ENCODE measurements around the gene MYO5C. TPM values are rescaled to one million over a fixed set of nuclear protein-coding genes. Genes with fewer than 3 reads are reported as not detected.
A peak's percentile ranks its signal among the peaks of the same experiment; 100 is the strongest.

Gene MYO5C
- total and polyA plus RNA-seq, 4 experiments from 2014 or later = 0.19 to 0.29 (median 0.29) TPM; not detected in 1

- peaks cover 56 to 67% of the 10 kb centered on the region in 2 donors for H3K36me3 Mint-ChIP-seq
- no peak overlapping the region for H3K27ac Mint-ChIP-seq
- Histone ChIP-seq H3K36me3 (ENCODE audit: insufficient read depth, low read length) (peaks cover 21% of the 10 kb centered on the region), H3K4me1 (ENCODE audit: insufficient read depth, low read length) (peaks cover 7% of the 10 kb centered on the region), H3K27ac (ENCODE audit: low read depth, low read length) (no peak overlapping the region), H3K9me3 (ENCODE audit: control insufficient read depth in 1 of 2, low read length in 2 of 2) (no peaks in the 10 kb centered on the region), H3K4me3 (ENCODE audit: low read length in 2 of 2) (no peak overlapping the region), H3K27me3 (ENCODE audit: insufficient read depth, low read length) (no peaks in the 10 kb centered on the region)
- ChIA-PET POLR2A (ENCODE audit: partially characterized antibody) (interaction anchor here (1.0 kb wide), 1 partner anchor 409 kb away, joined by 3 read pairs; no protein-coding TSS in a partner anchor), CTCF (ENCODE audit: partially characterized antibody) (interaction anchor here (2.4 kb wide), 1 partner anchor 409 kb away, joined by 11 read pairs; no protein-coding TSS in a partner anchor)
- intact Hi-C loops (cut with micrococcal nuclease) = no loop called here
- H3K27me3 Mint-ChIP-seq = no peaks in the 10 kb centered on the region
- H3K4me3 Mint-ChIP-seq = no peak overlapping the region
- peaks cover 6 to 8% (median 7%) of the 10 kb centered on the region in 4 donors for H3K4me1 Mint-ChIP-seq
- no peak for DNase-seq
- H3K9me3 Mint-ChIP-seq = no peaks in the 10 kb centered on the region
Measured at GRCh38 chr15:52326756-52327155, 31.2 kb upstream of the MYO5C start.

- ChIA-PET CTCF (ENCODE audit: partially characterized antibody) (interaction anchor here (0.7 kb wide), 1 partner anchor 206 kb away, joined by 4 read pairs; no protein-coding TSS in a partner anchor), POLR2A (ENCODE audit: partially characterized antibody) (no interaction called here)
- Mint-ChIP-seq H3K27me3 (no peaks in the 10 kb centered on the region), H3K27ac (no peak overlapping the region), H3K4me3 (no peak overlapping the region), H3K9me3 (no peaks in the 10 kb centered on the region), H3K4me1 (no peaks in the 10 kb centered on the region), H3K36me3 (peaks cover 71 to 76% of the 10 kb centered on the region in 2 donors)
- H3K27me3 ChIP-seq (ENCODE audit: insufficient read depth, low read length) = no peaks in the 10 kb centered on the region
- peaks cover 29% of the 10 kb centered on the region for H3K36me3 ChIP-seq (ENCODE audit: insufficient read depth, low read length)
- no peaks in the 10 kb centered on the region for H3K4me1 ChIP-seq (ENCODE audit: insufficient read depth, low read length)
- intact Hi-C loops (cut with micrococcal nuclease) = no loop called here
- H3K27ac ChIP-seq (ENCODE audit: low read depth, low read length) = no peak overlapping the region
- H3K4me3 ChIP-seq (ENCODE audit: low read length in 2 of 2) = no peak overlapping the region
- no peak for DNase-seq
- H3K9me3 ChIP-seq (ENCODE audit: control insufficient read depth in 1 of 2, low read length in 2 of 2) = no peaks in the 10 kb centered on the region
Measured at GRCh38 chr15:52324109-52324508, 28.5 kb upstream of the MYO5C start.

GRCh38 chr15:52318729-52319500 is 23.3 kb upstream of the MYO5C start:
- Histone ChIP-seq H3K27ac (ENCODE audit: low read depth, low read length) (no peak overlapping the region), H3K9me3 (ENCODE audit: control insufficient read depth in 1 of 2, low read length in 2 of 2) (no peaks in the 10 kb centered on the region), H3K4me3 (ENCODE audit: low read length in 2 of 2) (no peak overlapping the region), H3K36me3 (ENCODE audit: insufficient read depth, low read length) (peaks cover 35% of the 10 kb centered on the region), H3K4me1 (ENCODE audit: insufficient read depth, low read length) (no peaks in the 10 kb centered on the region), H3K27me3 (ENCODE audit: insufficient read depth, low read length) (no peaks in the 10 kb centered on the region)
- H3K27ac Mint-ChIP-seq = peak overlapping the region in 2 of 7 donors; percentile 7 to 48
- DNase-seq = no peak
- CTCF ChIA-PET (ENCODE audit: partially characterized antibody) = no interaction called here
- no peak overlapping the region for H3K4me3 Mint-ChIP-seq
- H3K9me3 Mint-ChIP-seq = no peaks in the 10 kb centered on the region
- H3K27me3 Mint-ChIP-seq = no peaks in the 10 kb centered on the region
- POLR2A ChIA-PET (ENCODE audit: partially characterized antibody) = interaction anchor here (0.9 kb wide), 1 partner anchor 210 kb away, joined by 3 read pairs; the partner anchor contains the start of gene MYO5A
- intact Hi-C loops (cut with micrococcal nuclease) = no loop called here
- H3K4me1 Mint-ChIP-seq = no peaks in the 10 kb centered on the region
- peaks cover 71 to 74% of the 10 kb centered on the region in 2 donors for H3K36me3 Mint-ChIP-seq

- H3K4me1 Mint-ChIP-seq = no peaks in the 10 kb centered on the region
- no peaks in the 10 kb centered on the region for H3K9me3 ChIP-seq (ENCODE audit: control insufficient read depth in 1 of 2, low read length in 2 of 2)
- H3K27ac ChIP-seq (ENCODE audit: low read depth, low read length) = no peak overlapping the region
- H3K4me3 Mint-ChIP-seq = no peak overlapping the region
- H3K27ac Mint-ChIP-seq = peak overlapping the region in 2 of 7 donors; percentile 13 to 41
- H3K27me3 ChIP-seq (ENCODE audit: insufficient read depth, low read length) = no peaks in the 10 kb centered on the region
- no peak for DNase-seq
- no peaks in the 10 kb centered on the region for H3K27me3 Mint-ChIP-seq
- peaks cover 77 to 79% of the 10 kb centered on the region in 2 donors for H3K36me3 Mint-ChIP-seq
- ChIA-PET POLR2A (ENCODE audit: partially characterized antibody) (interaction anchor here (1.0 kb wide), 1 partner anchor 411 kb away, joined by 3 read pairs; no protein-coding TSS in a partner anchor), CTCF (ENCODE audit: partially characterized antibody) (interaction anchor here (0.7 to 1.0 kb wide), 2 partner anchors 416 to 809 kb away, joined by 3 to 4 read pairs; no protein-coding TSS in a partner anchor)
- H3K4me1 ChIP-seq (ENCODE audit: insufficient read depth, low read length) = no peaks in the 10 kb centered on the region
- no peak overlapping the region for H3K4me3 ChIP-seq (ENCODE audit: low read length in 2 of 2)
- intact Hi-C loops (cut with micrococcal nuclease) = no loop called here
- peaks cover 48% of the 10 kb centered on the region for H3K36me3 ChIP-seq (ENCODE audit: insufficient read depth, low read length)
- peaks cover 0 to 2% (median 0%) of the 10 kb centered on the region in 8 donors for H3K9me3 Mint-ChIP-seq
Measured at GRCh38 chr15:52317688-52318087, 22.1 kb upstream of the MYO5C start.

GRCh38 chr15:52317022-52317421 is 21.4 kb upstream of the MYO5C start:
- CTCF ChIA-PET (ENCODE audit: partially characterized antibody) = interaction anchor here (1.4 kb wide), 1 partner anchor 14 kb away, joined by 3 read pairs; no protein-coding TSS in a partner anchor
- intact Hi-C loops (cut with micrococcal nuclease) = no loop called here
- no peak overlapping the region for H3K27ac Mint-ChIP-seq

GRCh38 chr15:52309154-52309548 is 13.5 kb upstream of the MYO5C start:
- H3K27ac ChIP-seq (ENCODE audit: low read depth, low read length) = no peak overlapping the region
- H3K27me3 Mint-ChIP-seq = no peaks in the 10 kb centered on the region
- POLR2A ChIA-PET (ENCODE audit: partially characterized antibody) = no interaction called here

More at GRCh38 chr15:52317022-52317421, 21.4 kb upstream of the MYO5C start:
- no peaks in the 10 kb centered on the region for H3K4me1 ChIP-seq (ENCODE audit: insufficient read depth, low read length)
- H3K9me3 ChIP-seq (ENCODE audit: control insufficient read depth in 1 of 2, low read length in 2 of 2) = no peaks in the 10 kb centered on the region
- no peaks in the 10 kb centered on the region for H3K27me3 Mint-ChIP-seq
- H3K4me3 Mint-ChIP-seq = no peak overlapping the region
- POLR2A ChIA-PET (ENCODE audit: partially characterized antibody) = interaction anchor here (1.0 kb wide), 1 partner anchor 411 kb away, joined by 3 read pairs; no protein-coding TSS in a partner anchor
- H3K4me1 Mint-ChIP-seq = no peaks in the 10 kb centered on the region
- no peaks in the 10 kb centered on the region for H3K27me3 ChIP-seq (ENCODE audit: insufficient read depth, low read length)
- H3K4me3 ChIP-seq (ENCODE audit: low read length in 2 of 2) = no peak overlapping the region
- peaks cover 77 to 78% of the 10 kb centered on the region in 2 donors for H3K36me3 Mint-ChIP-seq
- no peak for DNase-seq
- H3K9me3 Mint-ChIP-seq = peaks cover 0 to 2% (median 0%) of the 10 kb centered on the region in 8 donors
- no peak overlapping the region for H3K27ac ChIP-seq (ENCODE audit: low read depth, low read length)
- peaks cover 47% of the 10 kb centered on the region for H3K36me3 ChIP-seq (ENCODE audit: insufficient read depth, low read length)

GRCh38 chr15:52308446-52309153 is 13.0 kb upstream of the MYO5C start:
- Histone ChIP-seq H3K36me3 (ENCODE audit: insufficient read depth, low read length) (peaks cover 28% of the 10 kb centered on the region), H3K27me3 (ENCODE audit: insufficient read depth, low read length) (no peaks in the 10 kb centered on the region), H3K4me1 (ENCODE audit: insufficient read depth, low read length) (peaks cover 5% of the 10 kb centered on the region), H3K9me3 (ENCODE audit: control insufficient read depth in 1 of 2, low read length in 2 of 2) (no peaks in the 10 kb centered on the region), H3K4me3 (ENCODE audit: low read length in 2 of 2) (no peak overlapping the region), H3K27ac (ENCODE audit: low read depth, low read length) (no peak overlapping the region)
- H3K4me3 Mint-ChIP-seq = no peak overlapping the region
- peak overlapping the region in 1 of 7 donors; percentile 42 for H3K27ac Mint-ChIP-seq
- intact Hi-C loops (cut with micrococcal nuclease) = no loop called here
- H3K27me3 Mint-ChIP-seq = no peaks in the 10 kb centered on the region
- H3K4me1 Mint-ChIP-seq = peaks cover 5 to 12% (median 8%) of the 10 kb centered on the region in 4 donors
- peaks cover 0 to 2% (median 0%) of the 10 kb centered on the region in 8 donors for H3K9me3 Mint-ChIP-seq
- DNase-seq = no peak
- peaks cover 33 to 55% of the 10 kb centered on the region in 2 donors for H3K36me3 Mint-ChIP-seq
- ChIA-PET POLR2A (ENCODE audit: partially characterized antibody) (no interaction called here), CTCF (ENCODE audit: partially characterized antibody) (no interaction called here)

More at GRCh38 chr15:52309154-52309548, 13.5 kb upstream of the MYO5C start:
- Histone ChIP-seq H3K36me3 (ENCODE audit: insufficient read depth, low read length) (peaks cover 34% of the 10 kb centered on the region), H3K27me3 (ENCODE audit: insufficient read depth, low read length) (no peaks in the 10 kb centered on the region), H3K4me3 (ENCODE audit: low read length in 2 of 2) (no peak overlapping the region), H3K4me1 (ENCODE audit: insufficient read depth, low read length) (no peaks in the 10 kb centered on the region), H3K9me3 (ENCODE audit: control insufficient read depth in 1 of 2, low read length in 2 of 2) (no peaks in the 10 kb centered on the region)
- no peak overlapping the region for H3K4me3 Mint-ChIP-seq
- H3K9me3 Mint-ChIP-seq = peaks cover 0 to 2% (median 0%) of the 10 kb centered on the region in 8 donors
- peaks cover under 1 to 6% (median 5%) of the 10 kb centered on the region in 4 donors for H3K4me1 Mint-ChIP-seq
- intact Hi-C loops (cut with micrococcal nuclease) = no loop called here
- H3K27ac Mint-ChIP-seq = no peak overlapping the region
- no peak for DNase-seq
- CTCF ChIA-PET (ENCODE audit: partially characterized antibody) = interaction anchor here (1.2 kb wide), 1 partner anchor 52 kb away, joined by 4 read pairs; no protein-coding TSS in a partner anchor
- peaks cover 39 to 57% of the 10 kb centered on the region in 2 donors for H3K36me3 Mint-ChIP-seq
